Caco-2 (cell line): ENCODE data around the gene PPP2R1A. TPM values are rescaled to one million over a fixed set of nuclear protein-coding genes. Genes with fewer than 3 reads are reported as not detected.

Experiments
- BruUV-seq: library from RNA; stranded (reverse); fragments of 400-500 nt; replicated peaks from 2 replicates; lab custom pipeline; 2021; lab: Mats Ljungman, UMichigan
- CTCF ChIA-PET: fragments of 300-600 bp; sonication (Branson Sonifier 250); formaldehyde crosslinking; loops from one replicate; lab custom pipeline; 2022; ENCODE audit warnings: antibody characterized with exemption; lab: Charles Lee
- POLR2A ChIA-PET: fragments of 300-600 bp; sonication (Branson Sonifier 250); formaldehyde crosslinking; loops from one replicate; lab custom pipeline; 2022; ENCODE audit warnings: antibody characterized with exemption; lab: Charles Lee
- DNase-seq, 2 experiments: peaks; one replicate each; pipeline versions ENCODE4 v3.0.0 to v3.0.0-alpha.2; 2020 to 2022
- H3K27me3 ChIP-seq: replicated peaks from 2 replicates; pipeline ENCODE4 v1.6.0; 2011; ENCODE audit warnings: low read length; ENCODE audit not compliant: control insufficient read depth, insufficient read depth
- H3K36me3 ChIP-seq: 2 replicates; pipeline ENCODE4 v1.5.1; 2011; ENCODE audit warnings: low read length; ENCODE audit not compliant: control insufficient read depth, insufficient read depth
- H3K4me1 ChIP-seq: fragments of 250-450 bp; sonication (Bioruptor Pico); 2 replicates; pipeline ENCODE4 v1.5.1; 2020; ENCODE audit warnings: mild to moderate bottlenecking
- H3K4me3 ChIP-seq: 2 replicates; pipeline ENCODE4 v1.5.1; 2011; ENCODE audit warnings: low read depth, mild to moderate bottlenecking, control low read depth, low read length
- H3K9me3 ChIP-seq: fragments of 250-450 bp; sonication (Bioruptor Pico); 2 replicates; pipeline ENCODE4 v1.5.1; 2020; ENCODE audit warnings: mild to moderate bottlenecking, moderate library complexity
- H3K27ac Mint-ChIP-seq: one replicate; pipeline ENCODE4 v1.8.0; 2022; ENCODE audit warnings: mixed read lengths; ENCODE audit not compliant: unreplicated experiment
- H3K27me3 Mint-ChIP-seq: one replicate; pipeline ENCODE4 v1.8.0; 2022; ENCODE audit warnings: mixed read lengths; ENCODE audit not compliant: insufficient read depth, unreplicated experiment
- H3K36me3 Mint-ChIP-seq: one replicate; pipeline ENCODE4 v1.8.0; 2022; ENCODE audit warnings: mild to moderate bottlenecking, mixed read lengths; ENCODE audit not compliant: insufficient read depth, unreplicated experiment
- H3K4me1 Mint-ChIP-seq: one replicate; pipeline ENCODE4 v1.8.0; 2022; ENCODE audit warnings: low read depth, mixed read lengths; ENCODE audit not compliant: unreplicated experiment
- H3K4me3 Mint-ChIP-seq: one replicate; pipeline ENCODE4 v1.8.0; 2022; ENCODE audit warnings: mild to moderate bottlenecking, moderate library complexity, mixed read lengths; ENCODE audit not compliant: unreplicated experiment
- H3K9me3 Mint-ChIP-seq: one replicate; pipeline ENCODE4 v1.8.0; 2022; ENCODE audit warnings: mixed read lengths; ENCODE audit not compliant: unreplicated experiment
- CTCF ChIP-seq, 2 experiments: fragments of 200-600 bp in 1 of 2; IDR thresholded peaks; 1 replicate in 1 of 2; 2 replicates in 1 of 2; pipeline versions ENCODE4 v1.5.1 to v1.8.0; 2011 to 2022; ENCODE audit warnings: antibody characterized with exemption in 1 of 2, control low read depth in 1 of 2, inconsistent platforms in 1 of 2, low read depth in 1 of 2, low read length in 1 of 2, mild to moderate bottlenecking in 1 of 2, moderate library complexity in 1 of 2; ENCODE audit not compliant: insufficient read depth in 1 of 2, severe bottlenecking in 1 of 2, unreplicated experiment in 1 of 2
- intact Hi-C: fragments of 100-400 bp; cut with micrococcal nuclease; formaldehyde crosslinking; loops from one replicate; pipeline ENCODE4 v1.10.0; 2022; ENCODE audit not compliant: unreplicated experiment
- total RNA-seq: library from RNA; stranded (reverse); gene quantifications from 2 replicates; pipeline ENCODE4 v1.2.3, GENCODE V29; 2022

The PPP2R1A gene
- total RNA-seq, 1 experiment from 2014 or later: 279 TPM

- ChIA-PET CTCF (no interaction called here), POLR2A (no interaction called here)
- no peak for TF ChIP-seq CTCF (IDR thresholded peaks at IDR 0.05; ENCODE audit: insufficient read depth in 1 of 2, low read depth in 1 of 2, low read length in 1 of 2, severe bottlenecking in 1 of 2, unreplicated experiment in 1 of 2)
- Histone ChIP-seq H3K4me1 (peaks cover 9% of the 10 kb centered on the region), H3K9me3 (no peaks in the 10 kb centered on the region), H3K27me3 (no peaks in the 10 kb centered on the region), H3K36me3 (peaks cover 14% of the 10 kb centered on the region), H3K4me3 (no peak overlapping the region)
- Mint-ChIP-seq H3K9me3 (no peaks in the 10 kb centered on the region), H3K36me3 (peaks cover 98% of the 10 kb centered on the region), H3K27ac (peak overlapping the region; percentile 36), H3K4me1 (peaks cover 14% of the 10 kb centered on the region), H3K4me3 (peak overlapping the region; percentile 31), H3K27me3 (no peaks in the 10 kb centered on the region)
- BruUV-seq: no TSS peak
- DNase-seq: no peak
- intact Hi-C loops: no loop called here
Observed at GRCh38 chr19:52214241-52214640, 24.4 kb downstream of the PPP2R1A start.

GRCh38 chr19:52216401-52216800 is 26.5 kb downstream of the PPP2R1A start:
- Mint-ChIP-seq H3K4me1 (peaks cover 14% of the 10 kb centered on the region), H3K27me3 (no peaks in the 10 kb centered on the region), H3K4me3 (no peak overlapping the region), H3K36me3 (peaks cover 100% of the 10 kb centered on the region), H3K9me3 (no peaks in the 10 kb centered on the region), H3K27ac (no peak overlapping the region)
- TF ChIP-seq CTCF (IDR thresholded peaks at IDR 0.05; ENCODE audit: insufficient read depth in 1 of 2, low read depth in 1 of 2, low read length in 1 of 2, severe bottlenecking in 1 of 2, unreplicated experiment in 1 of 2): no peak
- intact Hi-C loops: no loop called here
- H3K36me3 ChIP-seq: peaks cover 19% of the 10 kb centered on the region
- ChIA-PET CTCF (no interaction called here), POLR2A (no interaction called here)
- H3K27me3 ChIP-seq: no peaks in the 10 kb centered on the region
- DNase-seq: no peak
- H3K4me3 ChIP-seq: no peak overlapping the region
- no TSS peak for BruUV-seq
- H3K4me1 ChIP-seq: peaks cover 9% of the 10 kb centered on the region
- no peaks in the 10 kb centered on the region for H3K9me3 ChIP-seq

- H3K9me3 ChIP-seq: no peaks in the 10 kb centered on the region
- Mint-ChIP-seq H3K4me3 (no peak overlapping the region), H3K36me3 (peaks cover 100% of the 10 kb centered on the region), H3K4me1 (peaks cover 14% of the 10 kb centered on the region), H3K27ac (no peak overlapping the region), H3K27me3 (no peaks in the 10 kb centered on the region), H3K9me3 (no peaks in the 10 kb centered on the region)
- CTCF ChIA-PET: no interaction called here
- no TSS peak for BruUV-seq
- POLR2A ChIA-PET: no interaction called here
- peaks cover 19% of the 10 kb centered on the region for H3K36me3 ChIP-seq
- no peak for DNase-seq
- intact Hi-C loops: no loop called here
- H3K27me3 ChIP-seq: no peaks in the 10 kb centered on the region
- H3K4me3 ChIP-seq: no peak overlapping the region
- peaks cover 9% of the 10 kb centered on the region for H3K4me1 ChIP-seq
- no peak for TF ChIP-seq CTCF (IDR thresholded peaks at IDR 0.05; ENCODE audit: insufficient read depth in 1 of 2, low read depth in 1 of 2, low read length in 1 of 2, severe bottlenecking in 1 of 2, unreplicated experiment in 1 of 2)
Observed at GRCh38 chr19:52217576-52217975, 27.7 kb downstream of the PPP2R1A start.
